ENCODE measurements around the gene B3GNT3. TPM values are rescaled to one million over a fixed set of nuclear protein-coding genes. Genes with fewer than 3 reads are reported as not detected.

B3GNT3 gene
- total and polyA plus RNA-seq, 2 of the 4 experiments (the other 2 are of a cell fraction): not detected

- H4K91ac ChIP-seq (ENCODE audit: insufficient read depth, low read depth, low read length): no peak overlapping the region
- no peaks in the 10 kb centered on the region for H3K36me3 ChIP-seq (ENCODE audit: control insufficient read depth, insufficient read depth, low read length)
- H3K4ac ChIP-seq (ENCODE audit: low read depth, low read length): no peak overlapping the region
- H3K4me3 ChIP-seq (ENCODE audit: insufficient read depth, low read depth, low read length): no peak overlapping the region
- TF ChIP-seq MXI1 (IDR thresholded peaks at IDR 0.05; ENCODE audit: borderline replicate concordance, low read depth, low read length) (no peak), RCOR1 (IDR thresholded peaks at IDR 0.05; ENCODE audit: insufficient replicate concordance, low read length) (no peak), POLR2A (IDR thresholded peaks at IDR 0.05; ENCODE audit: low read depth, low read length) (no peak), CTCF (conservative IDR thresholded peaks at IDR 0.05; ENCODE audit: low read depth, low read length) (no peak), ELK1 (IDR thresholded peaks at IDR 0.05; ENCODE audit: borderline replicate concordance, low read depth, low read length) (no peak), FOS (IDR thresholded peaks at IDR 0.05; ENCODE audit: low read depth, low read length) (no peak)
- dilution Hi-C loops (cut with HindIII; ENCODE audit: low sequenced_read_pairs, unreplicated experiment): no loop called here
- CTCF ChIA-PET: no interaction called here
- no peak overlapping the region for H3K4me2 ChIP-seq (ENCODE audit: low read depth, low read length)
- no peak overlapping the region for H2BK5ac ChIP-seq (ENCODE audit: low read depth, low read length, poor library complexity, severe bottlenecking)
- no peak overlapping the region for H2BK15ac ChIP-seq (ENCODE audit: low read depth, low read length)
- no peak overlapping the region for H2BK120ac ChIP-seq (ENCODE audit: low read depth, low read length)
- no peaks in the 10 kb centered on the region for H3K4me1 ChIP-seq (ENCODE audit: control insufficient read depth, insufficient read depth, low read length)
- no peak overlapping the region for H3K56ac ChIP-seq (ENCODE audit: extremely low read depth, insufficient read depth, low read length)
- no TSS peak for BruUV-seq (replicated peaks)
- no peak overlapping the region for H4K5ac ChIP-seq (ENCODE audit: low read depth, low read length)
- no peaks in the 10 kb centered on the region for H4K20me1 ChIP-seq (ENCODE audit: insufficient read depth, low read length)
- no peak overlapping the region for H2AFZ ChIP-seq (replicated peaks; ENCODE audit: low read length, poor library complexity)
- H3K9me1 ChIP-seq (ENCODE audit: insufficient read depth, low read length): no peaks in the 10 kb centered on the region
- H4K8ac ChIP-seq (ENCODE audit: low read depth in 2 of 2, low read length in 2 of 2): no peak overlapping the region
- DNase-seq (no peak), ATAC-seq (ENCODE audit: low read depth) (no peak)
- no peak overlapping the region for H3K9ac ChIP-seq (ENCODE audit: low read depth, low read length)
- H3K14ac ChIP-seq (replicated peaks; ENCODE audit: low read depth, low read length): no peak overlapping the region
- 100% methylated on average over 1 of the region's 5 CpGs; no CpG with 5 or more reads in 1 of the 2 experiments for WGBS, 2 experiments (ENCODE audit: extremely low coverage in 2 of 2, insufficient read length in 1 of 2)
- no peak overlapping the region for H3K27ac ChIP-seq (ENCODE audit: insufficient read depth, low read length)
- no peak overlapping the region for H2BK20ac ChIP-seq (ENCODE audit: low read depth, low read length)
- no peak overlapping the region for H2AK9ac ChIP-seq (replicated peaks; ENCODE audit: low read depth, low read length, poor library complexity)
- POLR2A ChIA-PET (ENCODE audit: unreplicated experiment): no interaction called here
- H3K79me1 ChIP-seq (ENCODE audit: low read depth in 1 of 2, low read length in 2 of 2): no peaks in the 10 kb centered on the region
- no peak overlapping the region for H3K18ac ChIP-seq (ENCODE audit: low read depth, low read length)
- H3K27me3 ChIP-seq (ENCODE audit: control insufficient read depth, insufficient read depth, low read length): peaks cover 10% of the 10 kb centered on the region; the same call in 1 of the 2 replicates
- intact Hi-C loops (cut with micrococcal nuclease): no loop called here
- in situ Hi-C loops (cut with MboI; ENCODE audit: low sequenced_read_pairs): no loop called here
- H3K23ac ChIP-seq (ENCODE audit: low read depth, low read length): no peak overlapping the region
- no peak overlapping the region for H2AK5ac ChIP-seq (ENCODE audit: low read depth, low read length)
- H3K9me3 ChIP-seq (ENCODE audit: control insufficient read depth, insufficient read depth, low read length): no peaks in the 10 kb centered on the region
These were observed 36.4 kb upstream of the B3GNT3 start for GRCh38 chr19:17758515-17758914.
